HG02571 (cell line): ENCODE data around the gene NAA80.

Experiments used
- ATAC-seq: cut with Tn5 transposase; IDR thresholded peaks from one replicate; pipeline ENCODE4 v1.9.1; 2021; ENCODE audit warnings: mild to moderate bottlenecking, moderate library complexity; ENCODE audit not compliant: unreplicated experiment

The NAA80 gene

GRCh38 chr3:50330330-50330729 lies 31.1 kb upstream of the NAA80 start:
- no peak for ATAC-seq

GRCh38 chr3:50327943-50328691 lies 28.9 kb upstream of the NAA80 start, which contains the start of gene TUSC2:
Gene TUSC2 (minus strand): TSS chr3:50328223. CDS start chr3:50328099, 124 bp downstream.
- ATAC-seq, result peak; percentile 89

DNA sequence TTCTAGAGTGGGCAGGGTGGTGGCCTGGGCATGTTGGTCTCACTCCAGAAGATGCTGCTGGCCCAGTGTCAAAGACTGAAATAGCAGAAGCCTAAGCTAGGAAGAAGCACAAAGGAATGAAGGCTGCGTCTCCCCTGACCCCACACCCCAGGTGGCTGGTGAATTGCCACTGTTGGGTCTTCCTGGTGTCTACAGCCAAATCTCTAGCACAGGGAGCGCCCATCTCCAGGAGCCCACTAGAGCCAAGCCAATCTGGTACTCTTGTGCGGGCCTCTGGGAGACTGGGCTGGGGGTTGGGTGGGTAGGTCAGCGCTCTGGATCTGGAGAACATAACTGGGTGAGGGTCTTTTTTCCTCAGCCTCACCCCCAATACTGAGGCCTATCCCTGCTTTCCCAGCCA lies 27.9 kb upstream of the NAA80 start:
- no peak for ATAC-seq

DNA sequence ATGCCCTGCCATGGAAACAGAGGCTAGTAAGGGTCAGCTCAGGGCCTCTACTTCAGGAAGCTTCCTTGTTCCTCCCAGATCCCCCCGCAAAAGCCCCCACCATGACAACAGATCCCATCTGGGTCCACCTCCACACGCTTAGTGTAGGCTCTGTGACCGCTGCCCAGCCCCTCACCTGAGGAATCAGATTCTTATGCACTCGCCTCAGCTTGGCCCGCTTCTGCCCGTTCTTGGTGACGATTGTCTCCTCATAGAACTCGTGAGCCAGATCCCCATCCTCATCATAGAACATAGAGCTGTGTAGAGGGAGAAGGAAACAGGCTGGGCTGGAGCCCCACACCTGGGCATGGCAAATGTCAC lies 27.0 kb upstream of the NAA80 start:
- no peak for ATAC-seq

DNA sequence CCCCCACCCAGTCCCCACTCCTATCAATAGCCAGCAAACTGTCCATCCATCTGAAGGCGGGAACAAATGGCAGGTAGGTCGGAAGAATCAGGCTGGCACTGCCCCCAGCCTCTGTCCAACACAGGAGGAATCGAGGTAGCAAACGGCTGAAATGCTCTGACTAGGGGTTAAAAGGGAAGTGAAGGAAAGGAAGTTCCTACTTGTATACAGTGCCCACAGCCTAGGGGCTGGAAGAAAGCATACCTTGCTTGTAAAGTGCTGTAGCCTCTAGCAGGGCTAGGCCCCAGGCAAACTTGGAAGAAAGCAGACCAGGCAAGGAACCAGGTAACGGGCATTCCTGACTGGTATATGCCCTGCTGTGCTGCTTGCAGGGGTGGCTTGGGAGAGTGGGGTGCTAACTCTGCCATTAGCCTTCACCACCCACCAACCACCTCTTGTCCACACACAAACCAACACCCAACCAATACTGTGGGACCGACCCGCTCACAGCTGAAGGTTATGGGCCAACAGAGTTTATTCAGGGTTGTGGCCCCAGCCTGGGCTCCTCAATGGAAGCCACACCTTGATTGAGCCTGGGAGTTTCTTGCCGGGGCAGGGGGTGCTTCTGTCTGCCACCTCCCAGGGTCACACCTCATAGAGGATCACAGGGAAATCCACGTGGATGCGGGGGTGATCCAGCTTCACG lies 26.4 kb upstream of the NAA80 start:
- no peak for ATAC-seq

DNA sequence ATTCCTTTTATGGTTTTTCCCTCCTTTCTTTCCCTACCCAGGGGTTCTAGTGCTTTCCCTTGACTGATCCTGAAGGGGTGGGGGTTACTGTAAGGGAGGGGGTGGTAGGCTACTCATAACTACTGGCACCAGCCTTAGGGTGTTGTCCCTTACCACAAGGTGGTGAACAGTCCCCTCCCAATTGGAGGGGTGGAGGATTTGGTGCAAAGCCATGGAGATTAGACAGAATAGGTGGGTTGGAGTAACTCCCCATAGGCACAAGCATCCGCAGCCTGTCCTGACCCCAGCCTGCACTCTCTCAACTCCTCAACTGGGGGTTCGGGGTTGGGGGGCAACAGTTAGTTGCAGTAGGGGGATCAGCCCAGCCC lies 25.9 kb upstream of the NAA80 start:
- no peak for ATAC-seq

DNA sequence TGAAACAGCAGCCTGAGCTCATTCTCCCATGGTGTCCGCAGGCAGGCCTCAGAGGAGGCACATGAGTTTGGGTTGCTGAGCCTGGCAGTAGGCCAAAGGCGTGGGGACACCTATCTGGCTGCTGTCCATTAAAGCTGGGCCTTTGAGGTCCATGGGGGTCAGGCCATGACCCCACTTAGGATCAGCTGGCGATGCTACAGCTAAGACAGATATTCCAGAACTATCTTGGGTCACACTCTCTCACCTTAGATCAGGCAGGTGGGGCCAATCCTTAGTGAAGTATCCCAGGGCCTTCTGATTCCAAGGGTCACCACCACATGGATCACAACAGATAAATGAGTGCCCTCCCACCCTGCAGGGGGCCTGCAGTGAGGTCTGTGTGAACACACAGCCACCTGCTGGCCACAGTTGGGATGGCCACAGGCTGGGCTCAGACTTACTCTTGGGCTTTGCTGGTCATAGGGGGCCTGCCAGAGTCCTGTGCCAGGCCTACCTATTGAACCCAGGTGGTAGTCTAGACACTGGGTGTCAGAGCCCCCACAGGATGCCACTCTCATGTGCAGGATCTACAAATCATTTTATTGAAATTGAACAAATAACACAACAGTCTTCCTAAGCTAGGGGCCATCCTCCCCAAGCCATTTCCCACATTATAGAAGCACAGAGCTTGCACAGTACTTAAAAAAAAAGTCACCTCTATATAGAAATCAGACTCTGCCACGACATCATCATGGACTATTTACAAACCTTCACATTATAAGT lies 25.3 kb upstream of the NAA80 start:
- ATAC-seq, result no peak

DNA sequence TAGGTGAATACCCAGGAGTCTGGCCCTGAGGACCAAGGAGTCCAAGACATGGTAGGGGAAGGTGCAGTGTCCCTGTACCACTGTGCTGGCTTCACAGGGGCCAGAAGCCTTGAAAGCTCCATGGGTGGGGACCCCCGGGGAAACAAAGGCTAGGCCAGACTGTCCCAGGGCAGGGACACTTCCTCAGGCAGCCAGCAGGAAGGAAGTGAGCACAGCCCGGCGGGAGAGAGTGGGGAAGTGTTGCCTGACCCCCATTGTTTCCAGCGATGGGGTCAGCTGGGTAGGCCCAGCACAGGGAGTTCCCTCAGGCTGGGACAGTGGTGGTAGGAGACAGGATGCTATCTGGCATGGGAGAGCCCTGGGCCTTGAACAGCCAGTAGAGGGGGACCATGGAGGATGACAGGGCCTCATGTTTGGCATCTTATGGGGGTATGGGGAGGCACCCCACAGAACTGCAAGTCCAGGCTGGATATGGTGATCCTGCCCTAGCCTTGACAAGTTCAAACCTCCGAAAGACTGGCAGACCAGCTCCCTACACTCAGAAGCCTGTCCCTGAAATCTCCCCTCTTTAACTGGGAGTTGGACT lies 24.5 kb upstream of the NAA80 start:
- no peak for ATAC-seq

DNA sequence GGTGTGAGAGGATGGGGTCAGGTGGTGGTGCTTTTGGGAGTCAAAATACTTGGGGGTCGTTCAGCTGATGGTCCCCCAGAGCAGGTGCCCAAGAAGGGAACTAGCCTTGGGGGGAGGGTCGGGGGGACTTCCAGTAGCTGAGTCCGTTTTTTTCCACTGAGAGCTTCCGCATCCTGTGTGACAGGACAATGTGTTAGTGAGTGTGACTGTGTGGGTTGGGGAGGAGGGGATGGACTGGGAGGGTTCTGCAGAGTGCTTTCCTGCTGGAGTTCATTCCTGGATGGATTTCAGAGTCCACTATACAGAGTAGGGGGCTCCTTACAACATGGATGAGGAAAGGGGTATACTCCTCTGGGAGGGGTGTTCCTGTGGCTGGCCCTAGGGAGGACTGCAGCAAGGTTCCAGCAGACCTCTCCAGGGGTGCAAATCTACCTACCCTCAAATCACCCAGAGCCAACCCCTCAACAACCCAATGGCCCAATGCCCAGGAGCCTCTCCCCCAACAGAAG lies 23.9 kb upstream of the NAA80 start:
- no peak for ATAC-seq

GRCh38 chr3:50322386-50323091 lies 23.3 kb upstream of the NAA80 start, which contains the start of gene HYAL2:
Gene HYAL2 (minus strand): TSS chr3:50322745. CDS start chr3:50320489, 2,256 bp downstream.
- no peak for ATAC-seq

GRCh38 chr3:50322115-50322385 lies 22.8 kb upstream of the NAA80 start:
- no peak for ATAC-seq

DNA sequence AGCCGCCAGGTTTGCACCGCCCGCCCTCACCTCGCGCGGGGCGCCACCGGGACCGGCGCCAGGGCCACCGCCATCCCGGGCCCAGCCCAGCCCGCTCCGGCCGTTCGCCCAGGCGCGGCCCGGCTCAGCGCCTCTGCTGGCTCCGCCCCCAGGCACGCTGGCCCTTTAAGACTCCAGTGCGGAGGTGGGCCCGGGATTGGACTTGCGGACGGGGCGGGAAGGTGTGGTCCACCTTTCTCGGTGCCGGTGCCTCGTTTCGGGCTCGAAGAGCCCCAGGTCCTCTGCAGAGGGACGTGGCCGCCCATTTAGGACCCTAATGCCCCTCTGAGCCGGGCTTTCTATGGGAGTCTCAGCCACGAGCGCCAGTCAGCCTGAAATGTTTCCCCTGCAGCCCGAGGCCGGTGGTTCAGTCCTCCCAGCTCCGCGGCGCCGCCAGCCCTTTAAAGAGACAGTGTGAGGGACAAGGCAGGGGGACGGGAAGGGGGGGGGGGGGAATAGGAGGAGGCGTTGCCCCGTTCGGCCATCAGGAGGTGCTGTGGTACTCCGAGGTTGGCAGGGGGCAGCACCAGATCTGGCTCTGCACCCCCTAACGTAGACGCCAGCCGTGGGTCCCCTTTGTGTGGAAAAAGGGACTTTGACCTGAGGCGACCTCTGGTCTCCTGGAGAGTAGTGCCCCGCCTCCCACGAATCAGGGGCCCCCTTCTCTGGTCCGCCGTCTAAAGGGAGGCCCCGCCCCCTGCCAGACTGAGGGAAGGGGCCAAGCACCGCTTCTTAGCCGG lies 22.3 kb upstream of the NAA80 start:
- peak; percentile 71 for ATAC-seq

- peak; percentile 49 for ATAC-seq
Observed at GRCh38 chr3:50320853-50321335, 21.7 kb upstream of the NAA80 start.

DNA sequence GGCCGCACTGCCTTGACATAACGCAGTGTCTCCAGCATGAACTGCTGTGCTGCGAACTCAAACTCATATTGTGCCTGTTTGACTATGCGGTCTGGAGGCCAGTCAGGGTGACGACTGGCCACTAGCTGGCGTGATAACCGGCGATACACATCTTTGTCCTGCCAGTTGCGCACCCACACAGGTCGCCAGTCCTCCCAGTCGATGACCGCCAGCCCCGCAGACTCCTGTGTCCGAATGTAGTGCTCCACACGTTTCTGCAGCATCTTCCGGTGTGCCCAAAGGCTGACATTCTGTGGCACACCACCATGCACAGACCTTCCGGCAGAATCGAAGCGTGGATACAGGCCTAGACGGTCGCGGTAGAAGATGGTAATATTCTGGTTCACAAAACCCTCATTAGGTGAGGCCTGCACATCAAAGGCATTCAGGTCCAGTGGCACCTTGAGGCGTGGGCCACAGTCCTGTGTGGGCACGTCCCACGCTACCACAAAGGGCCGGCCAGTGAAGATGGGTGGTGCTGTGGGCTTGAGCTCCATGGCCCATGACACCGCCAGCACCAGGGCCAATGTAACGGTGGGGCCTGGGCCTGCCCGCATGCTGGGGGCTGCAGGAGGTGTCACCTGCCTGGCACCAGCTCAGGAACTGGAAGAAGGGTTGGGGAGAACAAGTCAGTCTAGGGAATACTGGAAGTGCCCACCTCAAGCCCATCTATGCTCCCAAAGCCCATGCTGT lies 20.9 kb upstream of the NAA80 start:
- ATAC-seq, result no peak

GRCh38 chr3:50319181-50319893 lies 20.1 kb upstream of the NAA80 start:
- no peak for ATAC-seq

DNA sequence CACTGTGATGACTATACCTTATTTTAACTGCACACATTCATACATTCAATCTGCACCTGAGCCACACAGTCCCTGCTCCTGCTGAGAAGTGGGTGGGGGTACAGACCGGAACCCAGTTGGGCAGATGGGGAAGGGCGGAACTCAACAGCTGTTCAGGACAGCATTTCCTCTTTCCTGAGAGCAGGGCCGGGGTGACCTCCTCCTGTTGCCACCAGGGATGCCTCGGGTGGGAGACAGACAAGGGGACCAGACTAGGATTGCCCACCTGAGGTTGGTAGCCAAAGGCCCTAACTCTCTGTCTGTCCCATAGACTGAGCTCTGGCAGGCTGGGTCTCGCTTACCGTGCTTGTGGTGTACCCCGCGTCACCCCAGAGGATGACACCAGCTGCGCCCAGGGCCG lies 19.4 kb upstream of the NAA80 start:
- ATAC-seq, result no peak

DNA sequence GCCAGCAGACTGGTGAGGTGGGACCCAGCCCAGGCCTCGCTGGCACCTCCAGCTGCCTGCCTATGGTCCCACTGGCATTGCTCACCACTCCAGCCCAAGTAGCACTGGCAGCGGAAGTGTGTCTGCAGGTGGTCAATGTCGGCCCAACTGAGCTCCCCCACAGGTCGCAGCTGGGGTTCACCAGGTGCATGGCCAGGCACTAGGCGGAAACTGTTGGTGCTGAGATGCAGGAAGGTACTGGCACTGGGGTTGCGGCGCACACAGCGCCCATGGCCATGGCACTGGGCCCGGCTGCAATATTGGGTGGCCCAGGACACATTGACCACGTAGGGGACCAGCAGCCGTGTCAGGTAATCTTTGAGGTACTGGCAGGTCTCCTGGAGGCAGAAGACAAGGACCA lies 19.0 kb upstream of the NAA80 start:
- no peak for ATAC-seq

DNA sequence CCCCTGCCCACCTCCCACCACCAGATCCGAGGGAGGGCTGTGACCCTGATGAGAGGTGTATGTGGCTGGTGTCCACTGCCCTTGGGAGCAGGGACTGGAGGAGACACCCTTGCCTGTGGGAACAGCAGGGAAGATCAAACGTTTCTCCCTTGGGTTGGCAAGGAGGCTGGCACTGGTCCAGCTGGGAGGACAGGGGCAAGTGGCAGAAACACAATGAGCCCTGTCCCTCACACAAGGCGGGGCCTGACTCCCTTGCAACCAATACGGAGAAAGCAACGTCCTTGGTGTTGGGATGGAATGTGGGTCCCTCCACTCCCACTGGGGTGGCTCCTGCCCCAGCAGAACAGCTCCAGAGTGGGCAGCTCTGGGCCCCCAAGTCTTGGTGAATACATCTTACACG lies 18.1 kb upstream of the NAA80 start:
- ATAC-seq, result no peak
